SH-SY5Y (cell line): ENCODE data around the gene S100A4.

Experiments used
- GATA2 ChIP-seq: IDR thresholded peaks from 2 replicates; pipeline ENCODE4 v1.6.1; 2011; ENCODE audit warnings: mild to moderate bottlenecking, low read depth, low read length
- GATA3 ChIP-seq: IDR thresholded peaks from 2 replicates; pipeline ENCODE4 v1.6.1; 2011; ENCODE audit warnings: low read depth, mild to moderate bottlenecking, low read length, moderate library complexity

DNA sequence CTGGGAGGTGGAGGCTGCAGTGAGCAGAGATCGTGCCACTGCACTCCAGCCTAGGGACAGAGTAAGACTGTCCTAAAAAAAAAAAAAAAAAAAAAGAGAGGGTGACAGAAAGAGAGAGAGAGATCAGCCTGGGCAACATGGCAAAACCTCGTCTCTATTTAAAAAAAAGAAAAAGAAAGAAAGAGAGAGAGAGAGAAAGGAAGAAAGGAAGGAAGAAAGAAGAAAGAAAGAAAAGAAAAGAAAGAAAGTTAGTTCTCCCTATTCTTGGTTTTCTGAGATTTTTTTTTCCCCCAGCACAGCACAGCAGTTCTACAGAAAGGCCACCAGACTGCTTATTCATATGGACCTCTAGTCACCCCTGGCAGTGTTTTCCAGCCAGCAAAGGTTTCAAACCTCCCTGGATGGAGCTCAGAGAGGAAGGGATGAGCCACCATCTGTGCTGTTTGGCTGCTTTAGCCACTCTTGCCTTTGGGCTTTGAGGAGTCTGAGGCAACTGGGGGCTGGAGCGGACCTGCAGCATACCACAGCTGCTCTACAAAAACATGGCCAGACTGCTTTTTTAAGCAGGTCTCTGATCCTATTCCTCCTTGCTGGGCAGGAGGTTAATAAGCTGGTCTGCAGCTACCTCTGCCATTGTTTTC lies 20.4 kb downstream of the S100A4 start:
- TF ChIP-seq GATA2 = no peak
- no peak for TF ChIP-seq GATA3
